ENCODE results near the gene SLC38A4. TPM values are rescaled to one million over a fixed set of nuclear protein-coding genes. Genes with fewer than 3 reads are reported as not detected.

Gene SLC38A4
- total RNA-seq, 1 donor: 0.72 TPM

GRCh38 chr12:46754550-46754949, 71.2 kb downstream of the SLC38A4 start:
- no peak overlapping the region for H3K4me2 ChIP-seq (ENCODE audit: insufficient read depth, low read length)
- no peaks in the 10 kb centered on the region for H4K20me1 ChIP-seq (ENCODE audit: insufficient read depth, low read length)
- no peaks in the 10 kb centered on the region for H3K4me1 ChIP-seq (ENCODE audit: insufficient read depth, low read length)
- TF ChIP-seq CTCF (IDR thresholded peaks at IDR 0.05; ENCODE audit: extremely low read depth, low read depth, low read length): no peak
- no peaks in the 10 kb centered on the region for H3K79me2 ChIP-seq (ENCODE audit: insufficient read depth, low read length)
- DNase-seq (ENCODE audit: insufficient read length, low spot score, missing footprints): no peak
- H3K27me3 ChIP-seq (ENCODE audit: insufficient read depth, low read length): no peaks in the 10 kb centered on the region
- H3K9me3 ChIP-seq (ENCODE audit: low read depth, low read length): no peaks in the 10 kb centered on the region
- no peaks in the 10 kb centered on the region for H3K36me3 ChIP-seq (ENCODE audit: insufficient read depth, low read length)
- no peak overlapping the region for H2AFZ ChIP-seq (ENCODE audit: low read length)
- H3K4me3 ChIP-seq (ENCODE audit: insufficient read depth, low read length): no peak overlapping the region
- no peak overlapping the region for H3K27ac ChIP-seq (ENCODE audit: low read depth, low read length)

GRCh38 chr12:46752396-46752795, 73.4 kb downstream of the SLC38A4 start:
- no peak for TF ChIP-seq CTCF (IDR thresholded peaks at IDR 0.05; ENCODE audit: extremely low read depth, low read depth, low read length)
- Histone ChIP-seq H4K20me1 (ENCODE audit: insufficient read depth, low read length) (no peaks in the 10 kb centered on the region), H3K27ac (ENCODE audit: low read depth, low read length) (no peak overlapping the region), H3K36me3 (ENCODE audit: insufficient read depth, low read length) (no peaks in the 10 kb centered on the region), H3K4me3 (ENCODE audit: insufficient read depth, low read length) (no peak overlapping the region), H3K4me2 (ENCODE audit: insufficient read depth, low read length) (no peak overlapping the region), H3K79me2 (ENCODE audit: insufficient read depth, low read length) (no peaks in the 10 kb centered on the region), H3K27me3 (ENCODE audit: insufficient read depth, low read length) (no peaks in the 10 kb centered on the region), H3K4me1 (ENCODE audit: insufficient read depth, low read length) (no peaks in the 10 kb centered on the region), H2AFZ (ENCODE audit: low read length) (no peak overlapping the region), H3K9me3 (ENCODE audit: low read depth, low read length) (no peaks in the 10 kb centered on the region)
- no peak for DNase-seq (ENCODE audit: insufficient read length, low spot score, missing footprints)

- DNase-seq (ENCODE audit: insufficient read length, low spot score, missing footprints): no peak
- H3K36me3 ChIP-seq (ENCODE audit: insufficient read depth, low read length): no peaks in the 10 kb centered on the region
- no peak overlapping the region for H2AFZ ChIP-seq (ENCODE audit: low read length)
- no peak overlapping the region for H3K27ac ChIP-seq (ENCODE audit: low read depth, low read length)
- no peak overlapping the region for H3K4me3 ChIP-seq (ENCODE audit: insufficient read depth, low read length)
- H3K79me2 ChIP-seq (ENCODE audit: insufficient read depth, low read length): no peaks in the 10 kb centered on the region
- H3K4me1 ChIP-seq (ENCODE audit: insufficient read depth, low read length): no peaks in the 10 kb centered on the region
- no peaks in the 10 kb centered on the region for H3K27me3 ChIP-seq (ENCODE audit: insufficient read depth, low read length)
- H3K4me2 ChIP-seq (ENCODE audit: insufficient read depth, low read length): no peak overlapping the region
- no peak for TF ChIP-seq CTCF (IDR thresholded peaks at IDR 0.05; ENCODE audit: extremely low read depth, low read depth, low read length)
- H4K20me1 ChIP-seq (ENCODE audit: insufficient read depth, low read length): no peaks in the 10 kb centered on the region
- H3K9me3 ChIP-seq (ENCODE audit: low read depth, low read length): no peaks in the 10 kb centered on the region
Observed at GRCh38 chr12:46751173-46751572, 74.6 kb downstream of the SLC38A4 start.

GRCh38 chr12:46749322-46749721, 76.5 kb downstream of the SLC38A4 start:
- TF ChIP-seq CTCF (IDR thresholded peaks at IDR 0.05; ENCODE audit: extremely low read depth, low read depth, low read length): no peak
- Histone ChIP-seq H3K79me2 (ENCODE audit: insufficient read depth, low read length) (no peaks in the 10 kb centered on the region), H3K4me2 (ENCODE audit: insufficient read depth, low read length) (no peak overlapping the region), H3K27ac (ENCODE audit: low read depth, low read length) (no peak overlapping the region), H3K36me3 (ENCODE audit: insufficient read depth, low read length) (no peaks in the 10 kb centered on the region), H3K9me3 (ENCODE audit: low read depth, low read length) (no peaks in the 10 kb centered on the region), H3K4me1 (ENCODE audit: insufficient read depth, low read length) (no peaks in the 10 kb centered on the region), H3K4me3 (ENCODE audit: insufficient read depth, low read length) (no peak overlapping the region), H2AFZ (ENCODE audit: low read length) (no peak overlapping the region), H4K20me1 (ENCODE audit: insufficient read depth, low read length) (no peaks in the 10 kb centered on the region), H3K27me3 (ENCODE audit: insufficient read depth, low read length) (no peaks in the 10 kb centered on the region)
- DNase-seq (ENCODE audit: insufficient read length, low spot score, missing footprints): no peak
